Measurements from ENCODE around the gene IL11RA.
"Not testable (repeated sequence)": the region's sequence is repeated elsewhere in the genome, so short reads cannot be mapped to it uniquely, and the experiment has no call there.

The IL11RA gene

DNA sequence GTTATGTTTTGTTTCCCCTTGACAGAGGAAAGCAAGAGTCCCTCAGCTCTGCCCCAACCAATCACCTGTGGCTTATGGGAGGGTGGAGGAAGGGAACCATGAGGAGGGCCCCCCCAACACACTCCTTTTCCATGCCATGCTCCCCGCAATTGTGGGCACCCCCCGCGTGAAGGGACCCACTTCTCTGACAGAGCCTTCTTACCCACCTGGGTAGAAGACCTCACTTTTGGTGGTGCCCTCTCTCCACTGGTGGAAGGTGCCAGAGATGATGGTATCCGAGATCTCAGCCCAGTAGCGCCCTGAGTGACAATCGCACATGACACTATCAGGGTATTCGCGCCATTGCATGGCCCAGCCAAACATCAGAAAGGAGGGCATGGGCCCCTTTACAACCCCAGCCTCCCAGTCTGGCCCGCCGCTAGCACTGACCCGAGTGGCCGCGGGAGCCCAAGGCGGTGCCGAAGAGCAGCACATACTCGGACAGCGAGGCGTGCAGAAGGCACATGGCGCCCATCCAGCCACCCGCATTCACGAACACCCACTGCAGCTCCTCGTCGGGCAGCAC lies 15.1 kb upstream of the IL11RA start:
- peak in 1 of 2 experiments; percentile 69 for DNase-seq
- TF ChIP-seq POLR2A (IDR thresholded peaks at IDR 0.05; ENCODE audit: low read length), result no peak
- no peak for TF ChIP-seq GATA1 (IDR thresholded peaks at IDR 0.05; ENCODE audit: low read depth, low read length)

DNA sequence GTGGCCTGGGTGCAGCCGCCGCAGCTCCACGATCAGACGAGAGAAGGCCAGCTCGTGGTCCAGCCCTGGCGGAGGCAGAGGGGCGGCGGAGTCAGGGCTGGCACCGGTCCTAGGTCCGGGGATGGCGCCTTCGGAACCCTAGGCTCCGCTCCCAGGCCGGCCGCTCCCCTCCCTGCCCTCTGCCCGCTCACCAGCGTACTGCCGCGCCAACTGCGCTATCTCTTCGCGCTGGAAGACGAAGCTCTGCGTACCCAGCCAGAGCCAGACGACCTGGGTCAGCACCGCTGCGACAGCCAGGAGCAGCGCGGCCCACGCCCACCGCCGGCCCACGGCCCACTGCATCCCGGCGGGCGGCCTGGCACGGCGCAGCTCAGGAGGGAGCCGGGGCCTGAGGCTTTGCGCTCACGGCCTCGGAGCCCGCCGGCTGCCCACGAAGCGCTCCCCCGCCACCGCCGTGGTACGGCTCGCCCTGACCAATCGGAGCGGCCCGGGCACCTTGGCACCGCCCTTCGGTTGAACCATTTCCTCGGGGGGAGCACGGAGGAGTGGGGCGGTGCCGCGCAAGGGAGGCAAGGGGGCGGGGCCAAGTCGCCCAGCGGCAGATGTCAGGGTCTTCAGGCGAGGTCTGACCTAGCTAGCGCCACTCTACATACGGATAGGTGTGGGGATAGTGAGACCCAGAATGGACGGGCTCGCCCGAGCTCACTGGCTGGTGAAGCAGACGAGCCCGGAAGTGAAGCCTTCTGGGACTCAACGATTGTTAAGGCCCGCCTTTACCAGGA lies 14.4 kb upstream of the IL11RA start, which contains the start of gene SIGMAR1:
SIGMAR1 (minus strand) TSS at position 432 of the 782 bp plus-strand sequence; CDS start at position 342, 90 bp downstream.
- TF ChIP-seq GATA1 (IDR thresholded peaks at IDR 0.05; ENCODE audit: low read depth, low read length) (no peak), POLR2A (IDR thresholded peaks at IDR 0.05; ENCODE audit: low read length) (peak; percentile 95)
- peak; percentile 96 to 97 for DNase-seq

DNA sequence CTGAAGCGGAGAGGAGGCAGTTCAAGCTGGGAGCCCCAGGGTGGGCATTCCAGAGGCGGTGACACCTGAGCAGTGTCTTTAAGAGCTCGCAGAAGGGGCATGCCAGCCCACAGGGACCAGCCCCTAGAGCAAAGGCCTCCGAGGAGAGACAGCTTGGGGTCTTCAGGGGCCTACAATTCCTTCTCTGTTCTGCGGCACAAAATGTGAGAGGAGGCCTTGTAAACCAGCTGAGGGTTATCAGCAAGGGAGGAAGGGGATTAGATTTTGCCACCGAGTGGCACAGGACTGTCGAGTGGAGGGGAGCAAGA lies 13.9 kb upstream of the IL11RA start:
- TF ChIP-seq POLR2A (IDR thresholded peaks at IDR 0.05; ENCODE audit: low read length) (peak; percentile 70), GATA1 (IDR thresholded peaks at IDR 0.05; ENCODE audit: low read depth, low read length) (no peak)
- DNase-seq, result no peak

DNA sequence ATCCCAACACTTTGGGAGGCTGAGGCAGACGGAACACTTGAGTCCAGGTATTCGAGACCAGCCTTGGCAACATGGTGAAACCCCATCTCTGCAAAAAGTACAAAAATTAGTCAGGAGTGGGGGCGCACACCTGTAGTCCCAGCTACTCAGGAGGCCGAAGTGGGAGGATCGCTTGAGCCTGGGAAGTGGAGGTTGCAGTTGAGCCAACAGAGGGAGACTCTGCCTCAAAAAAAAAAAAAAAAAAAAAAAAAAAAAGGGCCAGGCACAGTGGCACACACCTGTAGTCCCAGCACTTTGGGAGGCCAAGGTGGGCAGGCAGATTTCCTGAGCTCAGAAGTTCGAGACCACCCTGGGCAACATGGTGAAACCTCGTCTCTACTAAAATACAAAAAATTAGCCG lies 12.7 kb upstream of the IL11RA start:
- DNase-seq, result not testable (repeated sequence)

DNA sequence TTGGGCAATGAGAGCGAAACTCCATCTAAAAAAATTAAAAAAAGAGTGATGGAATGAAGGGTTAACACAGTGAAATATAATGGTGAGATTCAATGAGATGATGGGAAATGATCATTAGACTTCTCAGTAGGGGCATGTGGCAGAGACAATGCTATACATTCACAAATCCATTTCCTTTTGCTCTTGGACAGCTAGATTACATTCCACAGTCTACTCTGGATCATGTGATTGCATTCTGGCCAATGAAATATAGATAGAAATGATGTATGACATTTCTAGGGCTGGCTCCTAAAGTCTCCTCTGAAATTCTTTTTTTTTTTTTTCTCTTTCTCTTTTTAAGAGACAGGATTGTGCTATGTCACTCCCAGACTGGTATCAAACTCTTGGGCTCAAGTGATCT lies 9.3 kb upstream of the IL11RA start:
- DNase-seq, result no peak

DNA sequence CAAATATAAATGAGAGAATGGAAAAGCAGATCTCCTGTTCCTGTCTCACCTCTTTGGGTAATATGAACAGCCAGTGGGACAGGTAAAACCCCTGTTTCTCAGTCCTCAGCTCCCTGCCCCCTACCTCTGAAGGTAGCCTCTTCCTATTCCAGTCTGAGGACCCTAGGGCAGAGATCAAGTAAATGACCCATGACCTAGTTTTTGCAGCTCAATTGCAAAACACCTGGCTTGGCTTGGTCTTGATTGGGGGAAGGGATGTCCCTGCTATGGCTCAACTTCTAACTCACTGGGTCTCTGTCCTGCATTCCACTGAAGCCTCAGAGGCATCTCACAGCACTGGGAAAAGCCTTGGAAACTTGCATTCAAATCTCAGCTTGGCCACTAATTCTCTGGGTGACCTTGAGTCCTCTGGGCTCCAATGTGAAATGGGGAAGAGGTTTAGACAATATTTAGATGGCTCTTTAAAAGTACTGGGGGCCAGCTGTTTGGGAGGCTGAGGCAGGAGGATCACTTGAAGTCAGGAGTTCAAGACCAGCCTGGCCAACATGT lies 7.1 kb upstream of the IL11RA start:
- no peak for DNase-seq
- TF ChIP-seq GATA1 (IDR thresholded peaks at IDR 0.05; ENCODE audit: low read depth, low read length), result no peak
- no peak for TF ChIP-seq POLR2A (IDR thresholded peaks at IDR 0.05; ENCODE audit: low read length)

More for the DNA sequence above, 9.3 kb upstream of the IL11RA start:
- no peak for TF ChIP-seq GATA1 (IDR thresholded peaks at IDR 0.05; ENCODE audit: low read depth, low read length)
- TF ChIP-seq POLR2A (IDR thresholded peaks at IDR 0.05; ENCODE audit: low read length), result no peak

DNA sequence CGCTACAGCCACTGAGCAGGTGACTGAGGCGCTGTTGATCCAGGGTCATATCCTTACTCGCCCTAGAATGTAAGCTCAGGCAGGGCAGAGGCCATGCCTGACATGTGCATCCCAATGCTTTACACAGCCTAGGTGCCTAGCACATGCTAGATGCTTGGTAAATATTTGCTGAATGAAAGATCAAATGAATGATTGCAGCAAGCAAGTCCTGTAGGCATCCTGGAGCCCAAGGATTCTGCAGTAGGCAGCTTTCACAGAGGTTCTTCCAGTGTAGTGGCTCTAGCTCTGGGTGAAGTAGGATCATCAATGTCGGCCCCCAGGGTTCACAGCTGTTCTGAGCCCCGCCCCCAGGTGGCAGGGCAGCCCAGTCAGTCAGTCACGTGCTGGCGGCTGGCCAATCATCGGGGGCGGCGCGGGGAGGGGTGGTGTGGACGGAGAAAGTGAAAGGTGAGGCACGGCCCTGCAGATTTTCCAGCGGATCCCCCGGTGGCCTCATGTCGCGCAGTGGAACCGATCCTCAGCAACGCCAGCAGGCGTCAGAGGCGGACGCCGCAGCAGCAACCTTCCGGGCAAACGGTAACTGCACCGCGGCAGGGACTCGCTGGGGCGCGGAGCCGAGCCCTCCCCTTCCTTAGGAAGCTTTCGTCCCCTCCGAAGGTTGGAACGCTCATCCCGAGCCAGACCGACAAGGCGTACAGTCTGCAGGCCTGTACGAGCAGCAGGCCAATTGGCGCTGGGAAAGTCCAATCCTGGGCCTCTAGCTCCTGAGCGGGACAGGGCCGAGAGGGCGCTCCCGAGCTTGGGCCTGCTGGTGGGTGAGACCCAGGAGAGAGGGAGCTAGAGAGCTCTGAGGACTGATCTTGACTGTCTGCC lies 5.5 kb upstream of the IL11RA start, which contains the start of gene GALT:
GALT (plus strand) TSS at position 465 of the 873 bp plus-strand sequence; CDS start at position 495, 30 bp downstream.
- peak; percentile 69 for TF ChIP-seq POLR2A (IDR thresholded peaks at IDR 0.05; ENCODE audit: low read length)
- no peak for TF ChIP-seq GATA1 (IDR thresholded peaks at IDR 0.05; ENCODE audit: low read depth, low read length)
- peak; percentile 92 to 95 for DNase-seq

DNA sequence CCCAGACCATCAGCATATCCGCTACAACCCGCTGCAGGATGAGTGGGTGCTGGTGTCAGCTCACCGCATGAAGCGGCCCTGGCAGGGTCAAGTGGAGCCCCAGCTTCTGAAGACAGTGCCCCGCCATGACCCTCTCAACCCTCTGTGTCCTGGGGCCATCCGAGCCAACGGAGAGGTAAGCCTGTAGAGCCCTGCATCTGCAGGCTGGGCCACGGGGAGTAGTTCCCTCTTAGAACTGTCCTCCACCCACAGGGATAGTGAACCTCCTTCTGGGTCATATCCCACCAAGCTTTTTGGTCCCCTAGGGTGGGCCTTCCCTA lies 4.9 kb upstream of the IL11RA start:
- DNase-seq, result no peak
- no peak for TF ChIP-seq POLR2A (IDR thresholded peaks at IDR 0.05; ENCODE audit: low read length)
- no peak for TF ChIP-seq GATA1 (IDR thresholded peaks at IDR 0.05; ENCODE audit: low read depth, low read length)

DNA sequence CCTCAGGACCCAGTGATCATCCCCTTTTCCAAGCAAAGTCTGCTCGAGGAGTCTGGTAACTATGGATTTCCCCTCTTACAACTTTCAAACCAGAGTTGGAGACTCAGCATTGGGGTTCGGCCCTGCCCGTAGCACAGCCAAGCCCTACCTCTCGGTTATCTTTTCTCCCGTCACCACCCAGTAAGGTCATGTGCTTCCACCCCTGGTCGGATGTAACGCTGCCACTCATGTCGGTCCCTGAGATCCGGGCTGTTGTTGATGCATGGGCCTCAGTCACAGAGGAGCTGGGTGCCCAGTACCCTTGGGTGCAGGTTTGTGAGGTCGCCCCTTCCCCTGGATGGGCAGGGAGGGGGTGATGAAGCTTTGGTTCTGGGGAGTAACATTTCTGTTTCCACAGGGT lies 4.3 kb upstream of the IL11RA start:
- DNase-seq, result peak; percentile 63 to 70
- TF ChIP-seq GATA1 (IDR thresholded peaks at IDR 0.05; ENCODE audit: low read depth, low read length), result no peak

DNA sequence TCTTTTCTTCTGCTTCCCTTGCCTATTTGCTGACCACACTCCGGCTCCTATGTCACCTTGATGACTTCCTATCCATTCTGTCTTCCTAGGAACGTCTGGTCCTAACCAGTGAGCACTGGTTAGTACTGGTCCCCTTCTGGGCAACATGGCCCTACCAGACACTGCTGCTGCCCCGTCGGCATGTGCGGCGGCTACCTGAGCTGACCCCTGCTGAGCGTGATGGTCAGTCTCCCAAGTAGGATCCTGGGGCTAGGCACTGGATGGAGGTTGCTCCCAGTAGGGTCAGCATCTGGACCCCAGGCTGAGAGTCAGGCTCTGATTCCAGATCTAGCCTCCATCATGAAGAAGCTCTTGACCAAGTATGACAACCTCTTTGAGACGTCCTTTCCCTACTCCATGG lies 3.3 kb upstream of the IL11RA start:
- TF ChIP-seq POLR2A (IDR thresholded peaks at IDR 0.05; ENCODE audit: low read length) (no peak), GATA1 (IDR thresholded peaks at IDR 0.05; ENCODE audit: low read depth, low read length) (no peak)
- no peak for DNase-seq

DNA sequence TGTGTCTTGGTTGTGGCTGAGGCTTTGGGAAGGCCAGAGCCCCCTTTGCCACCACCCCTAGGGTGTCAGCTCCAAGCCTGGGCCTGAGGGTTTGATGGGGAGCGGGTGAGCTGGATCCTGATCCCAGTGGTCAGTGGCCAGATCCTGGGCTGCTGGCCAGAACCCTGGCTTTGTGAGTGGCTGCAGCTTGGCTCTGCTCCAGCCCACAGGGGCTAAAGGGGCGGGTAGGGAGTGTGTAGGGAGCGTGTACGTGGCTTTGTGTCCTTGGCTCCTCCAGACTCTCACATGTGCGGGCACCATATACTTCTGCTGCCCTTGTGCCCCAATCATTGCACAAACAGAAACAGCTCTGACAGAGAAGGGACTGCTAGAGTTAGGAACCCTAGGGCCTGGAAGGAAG lies 1.2 kb upstream of the IL11RA start:
- TF ChIP-seq POLR2A (IDR thresholded peaks at IDR 0.05; ENCODE audit: low read length), result no peak
- TF ChIP-seq GATA1 (IDR thresholded peaks at IDR 0.05; ENCODE audit: low read depth, low read length), result no peak
- DNase-seq, result no peak

DNA sequence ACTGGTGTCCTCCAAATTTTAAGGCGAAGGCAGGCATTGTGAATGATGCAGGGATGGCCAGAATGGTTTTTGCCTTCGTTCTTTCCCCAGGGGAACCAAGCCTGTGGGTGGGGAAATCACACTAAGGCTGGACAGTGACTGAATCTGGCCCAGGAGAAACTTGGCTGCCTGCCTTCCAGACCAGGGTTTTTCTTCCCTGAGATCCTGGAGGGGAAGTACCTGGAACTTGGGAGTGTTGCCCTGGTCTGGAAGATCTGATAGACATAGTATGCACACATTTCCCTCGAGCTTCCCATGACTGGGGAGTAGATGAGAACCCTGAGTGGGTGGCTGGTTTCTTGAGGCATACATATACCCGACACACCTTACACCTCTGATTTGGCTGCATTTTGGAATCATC lies 664 bp upstream of the IL11RA start:
- TF ChIP-seq GATA1 (IDR thresholded peaks at IDR 0.05; ENCODE audit: low read depth, low read length), result no peak
- no peak for TF ChIP-seq POLR2A (IDR thresholded peaks at IDR 0.05; ENCODE audit: low read length)
- DNase-seq, result no peak

DNA sequence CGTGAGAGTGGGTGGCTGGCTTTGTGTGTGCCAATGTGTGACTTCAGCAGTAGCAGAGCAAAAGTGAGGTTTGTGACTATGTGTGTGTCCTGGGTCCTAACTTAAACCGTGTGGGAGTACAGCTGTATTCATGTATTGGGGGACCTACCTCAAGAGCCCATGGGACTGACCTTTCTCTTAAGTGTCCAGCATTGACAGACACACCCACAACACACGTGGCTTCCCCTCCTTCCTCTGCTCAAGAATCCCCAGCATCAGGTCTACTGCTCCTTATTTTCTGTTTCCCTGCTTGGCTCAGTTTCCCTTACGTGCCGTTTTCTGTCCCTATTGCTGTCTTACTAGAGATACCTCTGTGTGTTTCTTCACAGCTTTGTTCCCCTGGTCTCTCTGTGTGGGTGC lies 616 bp downstream of the IL11RA start:
- no peak for DNase-seq
- no peak for TF ChIP-seq POLR2A (IDR thresholded peaks at IDR 0.05; ENCODE audit: low read length)
- TF ChIP-seq GATA1 (IDR thresholded peaks at IDR 0.05; ENCODE audit: low read depth, low read length), result no peak
